SK-N-MC (cell line): ENCODE results near the gene ZSCAN29.
"Not testable (repeated sequence)": the region's sequence is repeated elsewhere in the genome, so short reads cannot be mapped to it uniquely, and the experiment has no call there.

Experiments used
- DNase-seq: peaks from one replicate; pipeline ENCODE4 v3.0.0-alpha.2; 2011; ENCODE audit warnings: low read depth, low spot score
- H3K27ac ChIP-seq: fragments of 200-600 bp; sonication (generic); 2 replicates; pipeline ENCODE4 v1.5.1; 2016; ENCODE audit warnings: mixed run types
- H3K36me3 ChIP-seq: fragments of 200-600 bp; sonication (generic); 2 replicates; pipeline ENCODE4 v1.6.1; 2017; ENCODE audit warnings: antibody characterized with exemption, low read length, mixed read lengths; ENCODE audit not compliant: insufficient read depth
- H3K4me3 ChIP-seq: fragments of 200-600 bp; sonication (generic); 2 replicates; pipeline ENCODE4 v1.5.1; 2016
- H3K9ac ChIP-seq: fragments of 200-600 bp; sonication (generic); 2 replicates; pipeline ENCODE4 v1.8.0; 2017; ENCODE audit warnings: mixed run types, mixed read lengths; ENCODE audit not compliant: insufficient read length
- H3K9me3 ChIP-seq: fragments of 200-600 bp; sonication (generic); 2 replicates; pipeline ENCODE4 v1.6.1; 2017; ENCODE audit warnings: low read depth, mild to moderate bottlenecking, antibody characterized with exemption, low read length, moderate library complexity, mixed read lengths
- EZH2 ChIP-seq: fragments of 200-600 bp; sonication (generic); IDR thresholded peaks from one replicate; pipeline ENCODE4 v1.6.1; 2017; ENCODE audit warnings: antibody characterized with exemption
- FOXP2 ChIP-seq: optimal IDR thresholded peaks from 2 replicates; pipeline ENCODE3; 2011; ENCODE audit warnings: mild to moderate bottlenecking, moderate library complexity; ENCODE audit not compliant: insufficient read depth; ENCODE audit errors: extremely low read length, control extremely low read depth
- POLR2AphosphoS5 ChIP-seq: IDR thresholded peaks from 2 replicates; pipeline ENCODE4 v1.6.1; 2012; ENCODE audit warnings: mild to moderate bottlenecking, low read depth, low read length, borderline replicate concordance

ZSCAN29 gene

DNA sequence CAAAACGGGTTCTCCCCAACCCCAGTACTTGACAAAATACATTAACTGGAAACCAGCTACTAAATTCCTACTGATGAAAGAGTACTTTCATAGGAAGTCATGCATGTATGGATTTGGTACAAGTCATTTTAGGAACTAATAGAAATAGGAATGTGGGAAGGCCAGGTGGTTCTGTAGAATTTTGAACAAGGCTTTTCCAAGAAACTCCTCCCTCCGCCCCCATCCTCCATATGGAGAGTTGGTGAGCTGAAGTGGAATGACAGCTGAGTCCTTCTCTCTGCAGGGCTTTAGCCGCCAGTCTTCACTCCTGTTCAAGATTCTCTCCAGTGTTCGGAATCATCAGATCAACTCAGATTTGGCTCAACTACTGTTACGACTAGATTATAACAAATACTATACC lies 33.3 kb upstream of the ZSCAN29 start:
- H3K27ac ChIP-seq = no peak overlapping the region
- no peak for TF ChIP-seq POLR2AphosphoS5
- TF ChIP-seq FOXP2 = no peak
- no peak for TF ChIP-seq EZH2
- H3K9ac ChIP-seq = no peak overlapping the region
- H3K9me3 ChIP-seq = no peaks in the 10 kb centered on the region
- peaks cover 88% of the 10 kb centered on the region for H3K36me3 ChIP-seq
- no peak for DNase-seq
- H3K4me3 ChIP-seq = no peak overlapping the region

- Histone ChIP-seq H3K36me3 (peaks cover 88% of the 10 kb centered on the region), H3K27ac (no peak overlapping the region), H3K4me3 (no peak overlapping the region), H3K9me3 (no peaks in the 10 kb centered on the region), H3K9ac (no peak overlapping the region)
- TF ChIP-seq POLR2AphosphoS5 (no peak), FOXP2 (no peak), EZH2 (no peak)
- DNase-seq = no peak
Observed at GRCh38 chr15:43403616-43404015, 32.8 kb upstream of the ZSCAN29 start.

GRCh38 chr15:43402255-43402654 lies 31.4 kb upstream of the ZSCAN29 start:
- no peak overlapping the region for H3K27ac ChIP-seq
- H3K36me3 ChIP-seq = peaks cover 87% of the 10 kb centered on the region
- no peak overlapping the region for H3K9ac ChIP-seq
- no peak overlapping the region for H3K4me3 ChIP-seq
- TF ChIP-seq EZH2 (no peak), POLR2AphosphoS5 (no peak), FOXP2 (no peak)
- no peak for DNase-seq
- H3K9me3 ChIP-seq = no peaks in the 10 kb centered on the region

DNA sequence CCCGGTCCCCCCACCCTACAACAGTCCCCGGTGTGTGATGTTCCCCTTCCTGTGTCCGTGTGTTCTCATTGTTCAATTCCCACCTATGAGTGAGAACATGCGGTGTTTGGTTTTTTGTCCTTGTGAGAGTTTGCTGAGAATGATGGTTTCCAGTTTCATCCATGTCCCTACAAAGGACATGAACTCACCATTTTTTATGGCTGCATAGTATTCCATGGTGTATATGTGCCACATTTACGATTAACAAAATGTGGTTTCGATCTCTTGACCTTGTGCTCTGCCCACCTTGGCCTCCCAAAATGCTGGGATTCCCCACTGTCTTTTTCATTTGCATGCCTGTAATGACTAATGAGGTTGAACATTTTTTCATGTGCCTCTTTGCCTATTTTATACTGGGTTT lies 22.7 kb upstream of the ZSCAN29 start:
- not testable (repeated sequence) for H3K9ac ChIP-seq, H3K9me3 ChIP-seq, H3K4me3 ChIP-seq, H3K27ac ChIP-seq, DNase-seq
- H3K36me3 ChIP-seq = peaks cover 43% of the 10 kb centered on the region

- TF ChIP-seq EZH2 = no peak
- no peak for TF ChIP-seq FOXP2
- no peak for TF ChIP-seq POLR2AphosphoS5
- H3K36me3 ChIP-seq = peaks cover 34% of the 10 kb centered on the region
- no peak overlapping the region for H3K4me3 ChIP-seq
- DNase-seq = no peak
- H3K9ac ChIP-seq = no peak overlapping the region
- H3K27ac ChIP-seq = no peak overlapping the region
- H3K9me3 ChIP-seq = no peaks in the 10 kb centered on the region
Observed at GRCh38 chr15:43390723-43391122, 19.9 kb upstream of the ZSCAN29 start.

- Histone ChIP-seq H3K27ac (no peak overlapping the region), H3K36me3 (peaks cover 71% of the 10 kb centered on the region), H3K9ac (no peak overlapping the region), H3K4me3 (no peak overlapping the region), H3K9me3 (no peaks in the 10 kb centered on the region)
- no peak for TF ChIP-seq POLR2AphosphoS5
- TF ChIP-seq EZH2 = no peak
- no peak for TF ChIP-seq FOXP2
- no peak for DNase-seq
Observed at GRCh38 chr15:43383070-43383469, 12.2 kb upstream of the ZSCAN29 start.

DNA sequence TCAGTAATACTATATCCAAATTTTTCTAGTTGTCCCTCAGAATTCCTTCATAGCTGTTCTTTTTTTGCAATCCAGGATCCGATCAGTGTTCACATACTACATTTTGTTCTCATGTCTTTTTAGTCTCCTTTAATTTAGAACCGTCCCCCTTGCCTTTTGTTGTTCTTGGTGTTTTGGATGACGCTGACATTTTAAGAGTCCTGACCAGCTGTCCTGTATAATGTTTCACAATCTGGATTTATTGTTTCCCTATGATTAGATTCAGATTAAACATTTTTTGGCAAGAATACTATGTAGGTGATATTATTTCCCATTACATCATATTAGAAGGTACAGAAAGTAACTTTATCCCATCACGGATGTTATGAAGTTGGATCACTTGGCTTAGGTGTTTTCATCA lies 11.5 kb upstream of the ZSCAN29 start:
- no peaks in the 10 kb centered on the region for H3K9me3 ChIP-seq
- no peak for TF ChIP-seq EZH2
- TF ChIP-seq FOXP2 = no peak
- no peak for TF ChIP-seq POLR2AphosphoS5
- no peak overlapping the region for H3K27ac ChIP-seq
- peaks cover 73% of the 10 kb centered on the region for H3K36me3 ChIP-seq
- no peak overlapping the region for H3K4me3 ChIP-seq
- no peak for DNase-seq
- H3K9ac ChIP-seq = no peak overlapping the region

DNA sequence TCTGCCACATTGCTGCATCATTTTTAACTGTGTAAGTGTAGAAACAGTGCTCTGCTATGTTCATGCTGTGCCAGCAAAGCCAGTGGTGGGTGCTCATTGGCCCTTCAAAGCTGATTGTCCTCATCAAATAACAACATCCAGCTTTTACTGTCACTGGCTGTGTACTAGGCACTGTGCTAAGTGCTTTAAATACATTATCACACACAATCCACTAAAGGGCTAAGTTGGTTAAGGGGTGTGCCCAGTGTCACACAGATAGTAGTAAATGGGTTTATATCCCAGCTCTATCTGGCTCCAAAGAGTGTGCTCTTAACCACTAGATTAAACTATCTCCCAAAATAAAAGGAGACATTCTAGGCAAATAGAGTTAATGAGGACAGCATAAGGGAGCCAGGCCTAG lies 7.8 kb upstream of the ZSCAN29 start:
- no peaks in the 10 kb centered on the region for H3K9me3 ChIP-seq
- peaks cover 57% of the 10 kb centered on the region for H3K36me3 ChIP-seq
- TF ChIP-seq EZH2 (no peak), POLR2AphosphoS5 (no peak), FOXP2 (no peak)
- no peak overlapping the region for H3K9ac ChIP-seq
- H3K4me3 ChIP-seq = no peak overlapping the region
- DNase-seq = no peak
- no peak overlapping the region for H3K27ac ChIP-seq

DNA sequence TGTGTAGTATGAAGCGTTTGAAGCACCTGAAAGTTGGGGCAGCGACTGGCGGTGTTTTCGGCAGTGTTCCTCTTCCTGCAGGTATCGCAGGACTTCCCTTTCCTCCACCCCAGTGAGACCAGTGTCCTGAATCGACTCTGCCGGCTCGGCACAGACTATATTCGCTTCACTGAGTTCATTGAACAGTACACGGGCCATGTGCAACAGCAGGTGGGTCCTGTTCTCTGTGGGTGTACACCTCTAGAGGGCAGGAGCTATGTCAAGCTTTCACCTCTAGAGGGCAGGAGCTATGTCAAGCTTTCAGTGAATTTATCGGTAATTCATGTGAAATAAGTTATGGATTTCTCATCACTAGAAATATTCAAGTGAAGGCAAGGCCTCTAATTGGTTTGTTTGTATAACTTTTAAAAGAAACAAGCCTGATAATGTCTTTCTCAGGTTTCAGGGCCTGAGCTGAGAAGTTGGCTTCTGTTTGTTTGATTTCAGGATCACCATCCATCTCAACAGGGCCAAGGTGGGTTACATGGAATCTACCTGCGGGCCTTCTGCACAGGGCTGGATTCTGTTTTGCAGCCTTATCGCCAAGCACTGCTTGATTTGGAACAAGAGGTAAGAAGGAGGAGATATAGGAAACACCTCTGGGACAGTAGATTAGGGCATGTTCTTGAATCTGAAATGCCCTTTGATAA lies 5.3 kb upstream of the ZSCAN29 start:
- DNase-seq = no peak
- no peak overlapping the region for H3K9ac ChIP-seq
- no peaks in the 10 kb centered on the region for H3K9me3 ChIP-seq
- no peak for TF ChIP-seq POLR2AphosphoS5
- TF ChIP-seq FOXP2 = no peak
- no peak for TF ChIP-seq EZH2
- no peak overlapping the region for H3K4me3 ChIP-seq
- peaks cover 43% of the 10 kb centered on the region for H3K36me3 ChIP-seq
- H3K27ac ChIP-seq = no peak overlapping the region
